Gastroesophageal sphincter (tissue), 4 donors: ENCODE results near the gene SEC61G. TPM values are rescaled to one million over a fixed set of nuclear protein-coding genes. Genes with fewer than 3 reads are reported as not detected.

Experiments
- ATAC-seq: fragments of 150-250 bp; one replicate; pipeline ENCODE4 v1.9.1; 2016; ENCODE audit warnings: mild to moderate bottlenecking, moderate library complexity
- H3K27ac ChIP-seq, 4 donors: fragments of 200-600 bp; sonication (generic) in 3 of 4; 1 replicate in 3 of 4; 2 replicates in 1 of 4; pipeline ENCODE4 v1.5.1; 2016 to 2019
- H3K27me3 ChIP-seq: fragments of 200-600 bp; sonication (generic); one replicate; pipeline ENCODE4 v1.5.1; 2019
- H3K36me3 ChIP-seq, 2 donors: fragments of 200-600 bp; sonication (generic); one replicate each; pipeline ENCODE4 v1.5.1; 2019; ENCODE audit warnings: control low read depth in 1 of 2
- H3K4me1 ChIP-seq, 3 donors: fragments of 200-600 bp; sonication (generic); 1 replicate in 2 of 3; 2 replicates in 1 of 3; pipeline ENCODE4 v1.5.1; 2016 to 2019; ENCODE audit warnings: control low read depth in 2 of 3
- H3K4me3 ChIP-seq, 2 donors: fragments of 200-600 bp; sonication (generic); one replicate each; pipeline ENCODE4 v1.5.1; 2019; ENCODE audit warnings: mild to moderate bottlenecking in 1 of 2, moderate library complexity in 1 of 2
- H3K9me3 ChIP-seq, 3 donors: fragments of 200-600 bp; sonication (generic); one replicate each; pipeline ENCODE4 v1.5.1; 2017 to 2019; ENCODE audit warnings: control low read depth in 2 of 3
- EP300 ChIP-seq: sonication (generic); formaldehyde crosslinking; IDR thresholded peaks from one replicate; pipeline ENCODE4 v1.6.1; 2017; ENCODE audit warnings: antibody characterized with exemption, mild to moderate bottlenecking
- POLR2A ChIP-seq, 2 donors: fragments of 450-650 bp; IDR thresholded peaks; one replicate each; pipeline ENCODE4 v1.6.1; 2017; ENCODE audit warnings: antibody characterized with exemption in 2 of 2, mild to moderate bottlenecking in 2 of 2, moderate library complexity in 1 of 2
- POLR2AphosphoS5 ChIP-seq: sonication (generic); formaldehyde crosslinking; IDR thresholded peaks from one replicate; pipeline ENCODE4 v1.6.1; 2017; ENCODE audit warnings: antibody characterized with exemption
- WGBS, 2 donors: methylation state at CpG; one replicate each; pipeline ENCODE4 v1.1.5; 2018; ENCODE audit warnings: low coverage in 1 of 2; 5-methylcytosine and 5-hydroxymethylcytosine counted together
- total RNA-seq, 4 donors: library from RNA; depleted of rRNA; stranded (reverse); fragments of >200 nt; gene quantifications; one replicate each; pipeline ENCODE4 v1.1.0, GENCODE V29; 2016
- TF ChIP-seq, protein P1 (sequence below), 4 experiments: fragments of 200-600 bp in 2 of 4; fragments of 450-650 bp in 2 of 4; sonication (generic) in 1 of 4; IDR thresholded peaks; one replicate each; pipeline ENCODE4 v1.5.1; 2017 to 2019; ENCODE audit warnings: antibody characterized with exemption in 4 of 4, mild to moderate bottlenecking in 2 of 4, moderate library complexity in 2 of 4

SEC61G gene
- 100 to 1,000 TPM; 131 to 317 (median 291) TPM for total RNA-seq

DNA sequence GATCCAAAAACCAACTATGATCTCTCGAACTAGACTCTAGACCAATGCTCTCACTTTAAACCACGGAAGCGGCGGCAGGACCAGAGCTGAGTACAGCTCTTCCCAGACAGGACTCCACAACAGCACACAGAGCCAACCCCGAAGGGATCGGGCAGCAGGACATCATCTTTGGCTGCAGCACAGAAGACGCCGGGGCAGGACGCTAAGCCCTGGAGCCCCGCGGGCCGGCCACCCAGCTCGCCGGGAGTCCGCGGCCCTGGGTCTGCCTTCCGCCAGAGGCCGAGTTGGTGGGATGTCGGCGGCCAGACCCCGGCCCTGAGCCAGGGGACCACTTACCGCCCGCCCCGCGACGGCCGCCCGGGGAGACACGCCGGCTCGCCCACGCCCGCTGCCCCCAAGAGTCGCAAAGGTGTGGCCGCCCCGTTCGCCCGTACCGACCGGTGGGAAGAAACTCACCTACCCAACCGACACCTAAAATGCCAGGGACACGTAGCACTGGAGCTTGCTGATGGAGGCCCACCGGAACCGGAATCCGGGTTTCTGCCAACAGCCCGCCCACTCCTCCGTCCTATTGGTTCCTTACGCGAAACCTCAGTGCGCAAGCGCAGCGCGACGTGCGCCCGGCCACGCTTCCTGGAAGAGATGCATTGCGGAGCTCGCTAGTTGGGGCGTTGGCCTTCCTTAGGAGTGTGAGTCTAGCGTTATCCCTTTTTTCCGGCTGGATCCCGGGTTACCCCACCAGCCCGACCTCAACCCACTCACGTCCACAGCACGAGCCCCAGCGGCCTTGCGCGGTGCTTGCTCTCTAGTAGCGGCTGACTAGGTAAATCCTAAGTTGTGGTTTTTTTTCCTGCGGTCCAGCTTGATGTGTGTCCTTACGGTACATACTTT is at the start of gene SEC61G:
TSS of gene SEC61G (minus strand) at position 510 of the 891 bp plus-strand sequence. CDS start 1,623 bp downstream, outside the sequence.
- no peaks in the 10 kb centered on the region for H3K27me3 ChIP-seq
- H3K27ac ChIP-seq: peak within 1 kb of the TSS; percentile 65 to 94 (median 90)
- H3K9me3 ChIP-seq: no peaks in the 10 kb centered on the region
- peaks cover 9 to 50% (median 11%) of the 10 kb centered on the region in 3 donors for H3K4me1 ChIP-seq
- TF ChIP-seq, protein P1, sequence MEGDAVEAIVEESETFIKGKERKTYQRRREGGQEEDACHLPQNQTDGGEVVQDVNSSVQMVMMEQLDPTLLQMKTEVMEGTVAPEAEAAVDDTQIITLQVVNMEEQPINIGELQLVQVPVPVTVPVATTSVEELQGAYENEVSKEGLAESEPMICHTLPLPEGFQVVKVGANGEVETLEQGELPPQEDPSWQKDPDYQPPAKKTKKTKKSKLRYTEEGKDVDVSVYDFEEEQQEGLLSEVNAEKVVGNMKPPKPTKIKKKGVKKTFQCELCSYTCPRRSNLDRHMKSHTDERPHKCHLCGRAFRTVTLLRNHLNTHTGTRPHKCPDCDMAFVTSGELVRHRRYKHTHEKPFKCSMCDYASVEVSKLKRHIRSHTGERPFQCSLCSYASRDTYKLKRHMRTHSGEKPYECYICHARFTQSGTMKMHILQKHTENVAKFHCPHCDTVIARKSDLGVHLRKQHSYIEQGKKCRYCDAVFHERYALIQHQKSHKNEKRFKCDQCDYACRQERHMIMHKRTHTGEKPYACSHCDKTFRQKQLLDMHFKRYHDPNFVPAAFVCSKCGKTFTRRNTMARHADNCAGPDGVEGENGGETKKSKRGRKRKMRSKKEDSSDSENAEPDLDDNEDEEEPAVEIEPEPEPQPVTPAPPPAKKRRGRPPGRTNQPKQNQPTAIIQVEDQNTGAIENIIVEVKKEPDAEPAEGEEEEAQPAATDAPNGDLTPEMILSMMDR (IDR thresholded peaks at IDR 0.05): peak in 1 of 4 experiments; percentile 20
- TF ChIP-seq POLR2A (IDR thresholded peaks at IDR 0.05) (peak; percentile 82 to 85), EP300 (no peak), POLR2AphosphoS5 (peak; percentile 99)
- peaks cover 0 to 18% of the 10 kb centered on the region in 2 donors for H3K36me3 ChIP-seq
- ATAC-seq: peak; percentile 98
- peak within 1 kb of the TSS; percentile 76 to 82 for H3K4me3 ChIP-seq
- 0% methylated on average over 10 of the region's 72 CpGs; no CpG with 5 or more reads in 1 of the 2 donors for WGBS, 2 donors

- Histone ChIP-seq H3K4me3 (no peak overlapping the region), H3K27ac (no peak overlapping the region), H3K27me3 (no peaks in the 10 kb centered on the region), H3K4me1 (no peaks in the 10 kb centered on the region), H3K36me3 (no peaks in the 10 kb centered on the region), H3K9me3 (no peaks in the 10 kb centered on the region)
- TF ChIP-seq EP300 (no peak), POLR2A (IDR thresholded peaks at IDR 0.05) (no peak), POLR2AphosphoS5 (no peak)
- TF ChIP-seq, protein P1 (IDR thresholded peaks at IDR 0.05): no peak
- no peak for ATAC-seq
- WGBS, 2 donors: 71 to 76% methylated on average over 3 of the region's 4 CpGs
These were observed 43.8 kb upstream of the SEC61G start for GRCh38 chr7:54802841-54803240.

DNA sequence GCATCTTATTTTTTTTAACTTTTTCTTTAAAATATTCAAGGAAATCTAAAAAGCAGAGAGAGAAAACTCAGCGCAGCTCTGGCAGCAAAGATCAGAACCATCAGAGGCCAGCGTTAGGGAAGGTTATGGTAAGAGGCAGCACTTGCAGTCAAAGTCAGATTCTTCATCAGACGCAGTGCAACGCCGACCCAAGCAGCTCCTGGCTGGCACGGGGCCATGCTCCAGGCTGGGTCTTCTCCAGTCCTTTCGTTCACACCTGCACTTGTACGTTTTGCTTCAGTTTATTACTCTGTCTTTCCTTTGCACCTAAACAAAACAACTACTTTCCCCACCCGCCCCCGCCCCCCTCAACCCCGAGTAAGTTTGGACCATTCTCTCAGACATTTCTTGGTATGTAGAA is 43.1 kb upstream of the SEC61G start:
- no peaks in the 10 kb centered on the region for H3K27me3 ChIP-seq
- no peaks in the 10 kb centered on the region for H3K9me3 ChIP-seq
- no peaks in the 10 kb centered on the region for H3K4me1 ChIP-seq
- no peak overlapping the region for H3K27ac ChIP-seq
- 0 to 18% methylated on average over 2 to 5 of the region's 11 CpGs for WGBS, 2 donors
- H3K36me3 ChIP-seq: no peaks in the 10 kb centered on the region
- H3K4me3 ChIP-seq: no peak overlapping the region
- no peak for ATAC-seq
- TF ChIP-seq, protein P1 (IDR thresholded peaks at IDR 0.05): no peak
- no peak for TF ChIP-seq EP300
- no peak for TF ChIP-seq POLR2A (IDR thresholded peaks at IDR 0.05)
- TF ChIP-seq POLR2AphosphoS5: no peak

DNA sequence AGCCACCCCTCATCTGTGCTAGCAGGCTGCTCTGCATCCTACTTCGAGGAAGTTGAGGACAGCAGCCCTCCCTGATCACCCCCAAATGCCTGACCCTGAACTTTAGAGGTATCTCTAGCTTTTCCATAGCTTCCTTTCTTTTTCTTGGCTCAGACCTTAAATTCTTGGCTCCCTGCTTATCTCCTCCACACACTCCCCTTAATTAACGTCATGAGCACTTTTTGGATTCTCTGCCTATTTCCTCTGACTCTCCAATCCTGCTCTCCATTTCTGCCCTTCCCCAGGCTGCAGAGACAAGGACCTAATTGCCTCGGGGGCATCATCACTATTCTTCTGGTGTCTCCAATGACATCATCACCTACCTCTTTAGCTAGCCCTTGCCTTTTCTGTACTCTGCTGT is 40.8 kb upstream of the SEC61G start:
- Histone ChIP-seq H3K27me3 (no peaks in the 10 kb centered on the region), H3K36me3 (no peaks in the 10 kb centered on the region), H3K4me1 (no peaks in the 10 kb centered on the region), H3K27ac (no peak overlapping the region), H3K9me3 (no peaks in the 10 kb centered on the region), H3K4me3 (no peak overlapping the region)
- 32 to 78% methylated on average over 3 of the region's 3 CpGs for WGBS, 2 donors
- no peak for ATAC-seq
- TF ChIP-seq POLR2A (IDR thresholded peaks at IDR 0.05): no peak
- no peak for TF ChIP-seq EP300
- no peak for TF ChIP-seq POLR2AphosphoS5
- TF ChIP-seq, protein P1 (IDR thresholded peaks at IDR 0.05): no peak

DNA sequence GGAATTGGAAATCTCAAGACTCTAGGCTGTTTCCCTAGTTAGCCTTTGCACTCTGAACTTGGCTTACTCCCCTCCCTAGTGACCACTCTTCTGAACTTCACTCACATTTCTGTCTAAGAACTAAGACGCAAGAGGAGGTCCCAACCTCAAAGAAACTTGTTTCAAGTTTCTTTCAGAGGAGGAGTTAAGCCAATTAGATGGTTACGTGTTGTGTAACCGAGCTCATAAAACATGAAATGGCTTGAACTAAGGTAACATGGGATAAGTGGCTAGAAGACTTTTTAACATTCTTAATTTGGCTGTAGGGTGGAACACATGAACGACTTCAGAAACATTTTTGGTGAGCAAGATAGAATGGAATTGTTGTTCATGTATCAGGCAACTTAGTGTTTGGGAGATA is 39.5 kb upstream of the SEC61G start:
- no peaks in the 10 kb centered on the region for H3K9me3 ChIP-seq
- no peaks in the 10 kb centered on the region for H3K27me3 ChIP-seq
- no peaks in the 10 kb centered on the region for H3K36me3 ChIP-seq
- 76 to 86% methylated on average over 4 of the region's 4 CpGs for WGBS, 2 donors
- H3K4me3 ChIP-seq: no peak overlapping the region
- H3K27ac ChIP-seq: no peak overlapping the region
- ATAC-seq: no peak
- H3K4me1 ChIP-seq: no peaks in the 10 kb centered on the region
- TF ChIP-seq EP300 (no peak), POLR2AphosphoS5 (no peak), POLR2A (IDR thresholded peaks at IDR 0.05) (no peak)
- TF ChIP-seq, protein P1 (IDR thresholded peaks at IDR 0.05): no peak
